ENCODE results near the gene ISLR.

Gene ISLR

DNA sequence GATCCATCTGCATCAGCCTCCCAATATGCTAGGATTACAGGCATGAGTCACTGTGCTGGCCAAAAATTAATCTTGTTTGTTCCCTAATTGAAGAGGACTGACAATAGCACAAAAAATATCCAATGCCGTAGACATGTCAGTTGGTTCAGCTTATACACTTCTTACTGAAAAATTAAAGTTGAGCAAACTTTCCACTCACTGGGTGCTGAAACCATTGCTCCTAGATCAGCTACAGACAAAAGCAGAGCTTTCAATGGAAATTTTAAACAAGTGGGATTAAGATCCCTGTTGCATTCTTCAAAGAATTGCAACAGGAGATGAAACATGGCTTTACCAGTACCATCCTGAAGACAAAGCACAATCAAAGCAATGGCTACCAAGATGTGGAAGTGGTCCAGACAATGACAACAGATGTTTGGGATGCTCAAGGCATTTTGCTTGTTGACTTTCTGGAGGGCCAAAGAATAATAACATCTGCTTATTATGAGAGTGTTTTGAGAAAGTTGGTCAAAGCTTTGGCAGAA lies 27.2 kb upstream of the ISLR start:
- no peak overlapping the region for H3K4me3 ChIP-seq (ENCODE audit: low read depth, low read length)
- TF ChIP-seq MYC (IDR thresholded peaks at IDR 0.05; ENCODE audit: low read depth, low read length) (no peak), POLR2A (IDR thresholded peaks at IDR 0.05; ENCODE audit: extremely low read depth, insufficient read length) (no peak)
- TF ChIP-seq, protein P1, sequence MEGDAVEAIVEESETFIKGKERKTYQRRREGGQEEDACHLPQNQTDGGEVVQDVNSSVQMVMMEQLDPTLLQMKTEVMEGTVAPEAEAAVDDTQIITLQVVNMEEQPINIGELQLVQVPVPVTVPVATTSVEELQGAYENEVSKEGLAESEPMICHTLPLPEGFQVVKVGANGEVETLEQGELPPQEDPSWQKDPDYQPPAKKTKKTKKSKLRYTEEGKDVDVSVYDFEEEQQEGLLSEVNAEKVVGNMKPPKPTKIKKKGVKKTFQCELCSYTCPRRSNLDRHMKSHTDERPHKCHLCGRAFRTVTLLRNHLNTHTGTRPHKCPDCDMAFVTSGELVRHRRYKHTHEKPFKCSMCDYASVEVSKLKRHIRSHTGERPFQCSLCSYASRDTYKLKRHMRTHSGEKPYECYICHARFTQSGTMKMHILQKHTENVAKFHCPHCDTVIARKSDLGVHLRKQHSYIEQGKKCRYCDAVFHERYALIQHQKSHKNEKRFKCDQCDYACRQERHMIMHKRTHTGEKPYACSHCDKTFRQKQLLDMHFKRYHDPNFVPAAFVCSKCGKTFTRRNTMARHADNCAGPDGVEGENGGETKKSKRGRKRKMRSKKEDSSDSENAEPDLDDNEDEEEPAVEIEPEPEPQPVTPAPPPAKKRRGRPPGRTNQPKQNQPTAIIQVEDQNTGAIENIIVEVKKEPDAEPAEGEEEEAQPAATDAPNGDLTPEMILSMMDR (IDR thresholded peaks at IDR 0.05; ENCODE audit: low read depth, low read length) = no peak
- TF ChIP-seq, protein P2, sequence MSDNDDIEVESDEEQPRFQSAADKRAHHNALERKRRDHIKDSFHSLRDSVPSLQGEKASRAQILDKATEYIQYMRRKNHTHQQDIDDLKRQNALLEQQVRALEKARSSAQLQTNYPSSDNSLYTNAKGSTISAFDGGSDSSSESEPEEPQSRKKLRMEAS (IDR thresholded peaks at IDR 0.05; ENCODE audit: low read depth, low read length) = no peak
- no peak for DNase-seq (ENCODE audit: low read depth)

DNA sequence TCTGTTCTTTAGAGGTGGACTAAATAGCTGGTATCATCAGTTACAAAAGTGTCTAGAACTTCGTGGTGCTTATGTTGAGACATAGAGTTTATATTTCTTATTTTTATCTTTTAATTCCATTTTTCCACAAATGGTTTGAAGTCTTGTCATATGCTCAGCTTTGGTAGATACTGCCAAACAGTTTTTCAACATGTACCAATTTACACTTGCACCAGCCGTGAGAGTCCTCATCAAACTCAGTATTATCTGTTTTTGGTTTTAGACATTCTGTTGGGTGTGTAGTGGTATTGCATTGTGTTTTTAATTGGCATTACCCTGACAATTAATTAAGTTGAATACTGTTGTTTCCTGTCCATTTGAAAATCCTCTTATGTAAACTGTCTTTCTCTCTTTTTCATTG lies 26.5 kb upstream of the ISLR start:
- H3K4me3 ChIP-seq (ENCODE audit: low read depth, low read length) = no peak overlapping the region
- no peak for DNase-seq (ENCODE audit: low read depth)
- TF ChIP-seq MYC (IDR thresholded peaks at IDR 0.05; ENCODE audit: low read depth, low read length) (no peak), POLR2A (IDR thresholded peaks at IDR 0.05; ENCODE audit: extremely low read depth, insufficient read length) (no peak)
- TF ChIP-seq, protein P1 (IDR thresholded peaks at IDR 0.05; ENCODE audit: low read depth, low read length) = no peak
- TF ChIP-seq, protein P2 (IDR thresholded peaks at IDR 0.05; ENCODE audit: low read depth, low read length) = no peak

DNA sequence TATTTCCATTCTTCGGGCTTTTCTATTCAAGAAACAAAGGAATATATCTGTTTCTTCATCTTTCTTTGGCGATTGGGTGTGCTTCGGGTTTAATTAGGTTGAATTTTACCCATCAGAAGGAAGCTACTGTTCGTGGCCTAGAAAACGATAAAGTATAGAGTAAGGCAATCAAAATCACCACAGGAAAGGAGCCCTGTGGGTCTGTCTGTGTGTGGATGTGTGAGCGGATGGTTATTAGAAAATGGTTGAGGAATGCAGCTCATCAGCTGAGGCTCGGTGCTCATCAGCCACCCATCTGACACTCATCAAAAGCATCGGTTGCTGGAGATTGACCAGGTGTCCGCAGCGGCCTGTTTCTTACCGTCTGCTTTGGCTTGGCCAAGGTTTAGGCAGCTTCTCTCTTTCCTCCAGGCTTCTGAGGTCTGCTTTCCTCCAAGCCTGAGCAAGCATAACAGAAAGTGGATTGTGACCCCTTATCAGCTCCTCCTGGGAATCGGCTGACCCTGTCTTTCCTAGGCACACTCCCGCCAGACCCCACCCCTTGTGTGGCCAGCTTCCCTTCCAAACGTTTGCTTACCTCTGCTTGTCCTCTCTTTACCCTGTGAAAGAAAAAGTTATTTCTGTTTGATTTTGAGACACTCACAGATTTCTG lies 17.6 kb upstream of the ISLR start:
- TF ChIP-seq POLR2A (IDR thresholded peaks at IDR 0.05; ENCODE audit: extremely low read depth, insufficient read length) = no peak
- TF ChIP-seq MYC (IDR thresholded peaks at IDR 0.05; ENCODE audit: low read depth, low read length) = no peak
- TF ChIP-seq, protein P2 (IDR thresholded peaks at IDR 0.05; ENCODE audit: low read depth, low read length) = no peak
- TF ChIP-seq, protein P1 (IDR thresholded peaks at IDR 0.05; ENCODE audit: low read depth, low read length) = no peak
- H3K4me3 ChIP-seq (ENCODE audit: low read depth, low read length) = no peak overlapping the region
- DNase-seq (ENCODE audit: low read depth) = no peak

DNA sequence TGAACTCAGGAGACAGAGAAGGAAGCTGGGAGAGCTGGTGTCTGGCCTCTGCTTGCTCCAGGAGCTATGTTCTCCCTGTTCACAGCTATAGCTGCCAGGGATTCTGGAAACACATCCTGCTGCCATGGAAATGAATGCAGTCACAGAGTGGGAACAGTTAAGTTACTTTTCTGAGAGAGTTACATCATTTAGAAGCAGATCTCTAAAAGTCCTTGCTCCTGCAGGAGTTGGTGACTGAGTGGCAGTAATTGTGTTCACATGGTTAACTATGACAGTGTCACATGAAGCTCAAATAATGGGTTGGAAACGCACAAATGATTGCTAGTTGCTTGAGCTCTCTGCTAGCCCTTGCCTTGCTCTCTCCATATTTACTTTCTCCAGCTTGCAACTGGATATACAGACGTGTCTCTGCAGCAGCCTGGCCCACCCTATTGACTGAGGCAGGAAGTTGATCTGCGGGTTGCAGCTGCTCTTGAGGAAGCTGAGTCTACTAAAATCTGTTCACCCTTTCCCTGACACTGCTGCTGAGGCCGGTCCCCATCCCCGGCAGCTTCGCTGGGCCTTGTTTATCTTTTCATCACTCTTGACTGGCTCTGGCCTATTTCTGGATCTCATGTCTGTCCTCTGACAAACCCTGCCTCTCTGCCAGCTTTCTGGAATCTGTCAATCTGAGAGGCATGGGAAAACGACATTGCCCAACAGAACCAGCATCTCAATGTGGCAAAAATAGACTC lies 16.7 kb upstream of the ISLR start:
- no peak for DNase-seq (ENCODE audit: low read depth)
- TF ChIP-seq MYC (IDR thresholded peaks at IDR 0.05; ENCODE audit: low read depth, low read length) = no peak
- H3K4me3 ChIP-seq (ENCODE audit: low read depth, low read length) = no peak overlapping the region

DNA sequence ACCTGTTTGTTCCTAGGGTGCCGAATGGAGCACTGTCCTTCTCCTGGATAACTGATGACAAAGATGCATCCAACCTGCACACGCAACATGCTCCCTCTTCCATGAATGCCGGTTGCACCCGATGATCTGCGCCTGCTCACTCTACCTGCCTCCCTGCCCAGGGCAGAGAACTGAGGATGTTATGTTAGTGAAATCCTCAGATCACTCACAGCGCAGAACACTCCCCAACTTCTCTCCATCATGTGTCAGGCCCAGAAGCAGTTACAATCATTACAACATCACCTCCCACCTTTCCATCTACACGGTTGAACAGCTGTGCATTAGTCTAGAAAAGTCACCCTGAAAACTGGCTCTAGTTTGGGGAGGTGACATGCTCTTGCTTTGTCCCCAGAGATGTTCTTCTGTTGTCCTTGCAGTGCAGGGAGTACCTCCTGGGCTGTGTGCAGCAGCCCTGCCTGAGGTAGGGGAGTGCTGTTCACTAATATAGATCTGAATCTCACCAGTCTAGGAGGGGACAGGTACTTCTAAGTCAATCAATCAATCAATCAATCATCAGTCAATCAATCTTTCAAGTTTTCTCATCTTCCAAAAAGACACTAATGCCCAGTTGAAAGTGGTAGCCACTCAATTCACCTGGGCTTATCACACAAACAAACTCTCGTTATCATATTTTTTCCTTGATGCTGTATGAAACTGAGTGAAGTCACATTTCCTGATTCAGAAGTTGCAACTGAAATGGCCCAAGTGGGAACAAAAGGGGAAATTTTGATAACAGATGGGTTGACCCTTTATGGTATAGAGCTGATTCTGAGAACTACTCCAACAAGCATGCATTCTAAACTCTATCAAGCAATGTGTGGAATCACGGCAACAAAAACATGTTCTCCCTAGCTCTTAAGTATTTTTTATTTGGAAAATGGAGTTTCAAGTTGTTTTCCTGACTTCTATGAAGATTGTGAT lies 15.4 kb upstream of the ISLR start:
- DNase-seq (ENCODE audit: low read depth) = no peak
- no peak for TF ChIP-seq MYC (IDR thresholded peaks at IDR 0.05; ENCODE audit: low read depth, low read length)
- TF ChIP-seq, protein P1 (IDR thresholded peaks at IDR 0.05; ENCODE audit: low read depth, low read length) = no peak
- TF ChIP-seq, protein P2 (IDR thresholded peaks at IDR 0.05; ENCODE audit: low read depth, low read length) = no peak
- no peak for TF ChIP-seq POLR2A (IDR thresholded peaks at IDR 0.05; ENCODE audit: extremely low read depth, insufficient read length)
- H3K4me3 ChIP-seq (ENCODE audit: low read depth, low read length) = no peak overlapping the region

All from NB4 (cell line).